ENCODE measurements around the gene CNRIP1.
"Not testable (repeated sequence)": the region's sequence is repeated elsewhere in the genome, so short reads cannot be mapped to it uniquely, and the experiment has no call there.

The CNRIP1 gene

DNA sequence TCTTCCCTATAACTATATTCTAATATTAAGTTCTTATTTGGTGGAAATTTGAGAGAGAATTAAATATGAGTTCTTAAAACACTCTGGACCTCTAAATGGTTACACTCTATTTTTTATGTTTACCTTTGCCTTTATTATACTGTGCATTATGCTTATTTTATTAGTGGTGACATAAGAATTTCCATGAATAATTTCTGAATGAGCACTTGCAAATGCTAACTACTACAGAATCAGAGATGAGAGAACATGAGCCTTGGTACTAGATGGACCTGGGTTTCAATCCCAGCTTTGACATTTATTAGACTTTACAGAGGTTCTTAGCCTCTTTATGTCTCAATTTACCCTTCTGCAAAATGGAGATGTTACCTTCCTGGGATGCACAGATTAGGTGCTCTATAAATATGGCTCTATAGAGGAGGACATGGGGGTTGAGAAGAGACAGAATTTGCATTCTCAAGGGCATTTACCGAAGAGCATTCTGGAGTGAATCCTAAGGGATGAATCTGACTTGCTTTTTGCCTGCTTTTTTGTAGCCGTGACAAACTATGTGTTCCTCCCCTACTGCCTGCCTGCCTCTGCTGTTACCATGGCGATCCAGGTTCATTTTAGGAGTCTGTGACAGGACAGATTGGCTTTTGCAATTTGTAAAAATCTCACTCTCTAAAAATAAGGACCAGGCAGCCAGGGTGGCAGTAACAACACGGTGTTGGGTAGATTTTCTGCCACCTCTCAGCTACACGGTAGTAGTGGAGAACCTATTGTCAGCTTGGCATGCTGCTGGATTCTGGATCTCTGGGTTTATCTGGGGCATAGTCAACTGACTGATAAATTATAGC lies 20.7 kb upstream of the CNRIP1 start:
- no peak for DNase-seq

- no peak for DNase-seq
These were observed 16.4 kb upstream of the CNRIP1 start for GRCh38 chr2:68336192-68336591.

DNA sequence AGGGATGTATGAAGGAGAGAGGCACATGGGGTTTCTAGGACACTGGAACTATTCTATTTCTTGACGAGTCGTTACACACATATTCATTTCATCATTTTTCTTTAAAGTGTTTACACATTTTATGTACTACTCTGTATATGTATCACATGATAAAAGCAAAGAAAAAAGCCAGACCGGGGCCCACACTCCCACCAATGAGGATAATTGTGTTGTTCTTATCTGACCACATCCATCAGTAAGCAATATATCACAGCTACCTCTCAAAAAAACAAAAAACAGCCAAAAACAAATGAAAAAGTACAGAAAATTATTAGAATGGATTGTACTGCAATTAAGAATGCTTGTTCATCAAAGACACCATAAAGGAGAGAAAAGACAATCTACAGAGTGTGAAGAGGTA lies 14.2 kb upstream of the CNRIP1 start:
- DNase-seq, result no peak

DNA sequence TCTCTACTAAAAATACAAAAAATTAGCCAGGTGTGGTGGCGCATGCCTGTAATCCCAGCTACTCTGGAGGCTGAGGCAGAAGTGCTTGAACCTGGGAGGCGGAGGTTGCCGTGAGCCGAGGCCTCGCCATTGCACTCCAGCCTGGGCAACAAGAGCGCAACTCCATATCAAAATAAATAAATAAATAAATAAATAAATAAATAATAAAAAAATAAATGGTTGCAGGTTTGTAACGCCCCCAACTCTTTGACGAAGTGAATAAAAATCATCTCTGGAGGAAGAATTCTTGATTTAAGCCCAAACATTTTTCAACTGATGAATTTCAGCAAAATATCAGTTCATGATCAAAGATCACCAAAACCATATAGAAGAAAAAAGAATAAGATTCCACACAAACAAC lies 13.3 kb upstream of the CNRIP1 start:
- DNase-seq, result no peak

- DNase-seq, result no peak
These were observed 10.9 kb upstream of the CNRIP1 start for GRCh38 chr2:68330691-68331090.

DNA sequence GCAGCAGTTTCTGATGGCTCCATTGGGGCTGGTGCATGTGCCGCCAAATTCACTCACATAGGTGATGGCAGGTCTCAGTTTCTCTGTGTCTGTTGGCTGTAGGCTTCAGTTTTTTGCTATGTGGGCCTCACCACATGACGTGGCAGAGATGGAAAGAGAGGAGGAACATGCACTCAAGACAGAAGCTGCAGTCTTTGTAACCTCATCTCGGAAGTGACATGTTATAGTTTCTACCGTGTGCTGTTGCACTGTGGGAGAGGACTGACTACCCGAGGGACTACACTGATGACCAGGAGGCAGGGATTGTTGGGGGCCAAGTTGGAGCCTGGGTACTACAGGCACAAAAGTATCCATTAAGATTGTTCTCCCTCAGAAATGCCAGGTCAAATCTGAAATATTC lies 9.2 kb upstream of the CNRIP1 start:
- DNase-seq, result no peak

DNA sequence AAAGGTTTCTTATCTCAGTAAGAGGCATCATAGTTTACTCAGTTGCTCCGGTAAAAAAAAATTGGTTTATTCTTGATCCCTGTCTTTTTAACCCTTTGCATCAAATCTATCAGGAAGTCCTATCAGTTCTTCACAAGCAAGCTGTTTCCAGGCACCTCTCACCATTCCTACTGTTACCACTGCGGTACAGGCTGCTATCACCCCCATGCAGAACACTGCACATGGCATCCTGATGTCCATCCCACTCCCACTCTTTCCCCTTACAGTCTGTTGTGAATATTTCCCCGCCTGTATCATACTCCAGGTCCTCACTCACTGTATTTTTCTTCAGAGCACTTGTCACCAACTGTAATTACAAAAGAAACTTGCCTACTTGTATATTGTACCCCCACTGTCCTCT lies 5.3 kb upstream of the CNRIP1 start:
- DNase-seq, result no peak

GRCh38 chr2:68320118-68320641 lies 431 bp upstream of the CNRIP1 start:
- DNase-seq, result no peak

GRCh38 chr2:68318914-68319397 lies 793 bp downstream of the CNRIP1 start:
- DNase-seq, result no peak

- no peak for DNase-seq
These were observed 1.5 kb downstream of the CNRIP1 start for GRCh38 chr2:68317971-68318913.

DNA sequence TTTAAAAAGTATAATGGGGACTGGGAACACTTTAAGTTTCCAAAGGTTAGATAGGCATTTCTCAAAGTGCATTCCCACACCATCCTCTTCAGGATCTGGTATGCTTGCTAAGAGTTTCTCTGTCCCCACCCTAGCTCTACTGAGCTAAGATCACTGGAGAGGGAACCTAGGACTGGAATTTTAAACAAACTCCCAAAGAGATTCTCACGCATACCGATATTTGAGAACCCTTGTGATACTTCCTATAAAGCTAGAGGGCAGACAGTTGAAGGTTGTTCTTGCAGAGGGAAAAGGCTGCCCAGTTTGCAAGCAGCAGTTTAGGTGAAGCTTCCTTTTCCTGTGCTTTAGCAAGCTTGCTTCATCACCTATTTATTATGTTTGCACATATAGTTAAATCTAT lies 3.6 kb downstream of the CNRIP1 start:
- no peak for DNase-seq

DNA sequence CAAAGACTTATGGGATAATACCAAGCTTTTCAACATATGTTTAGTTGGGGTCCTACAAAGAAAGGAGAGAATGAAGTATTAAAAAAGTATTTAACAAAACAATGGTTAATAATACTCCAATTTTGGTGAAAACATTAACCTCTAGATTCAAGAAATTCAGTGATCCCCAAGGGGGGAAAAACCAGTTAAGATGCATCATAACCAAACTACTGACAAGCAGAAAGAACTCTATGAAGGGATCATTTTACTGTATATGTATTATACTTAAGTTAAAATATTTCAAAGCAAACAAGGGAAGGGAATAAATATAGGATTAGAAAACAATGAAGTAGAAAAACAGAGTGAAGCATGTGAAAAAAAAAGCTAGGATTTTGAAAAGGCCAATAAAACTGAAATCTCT lies 8.7 kb downstream of the CNRIP1 start:
- DNase-seq, result no peak

- DNase-seq, result no peak
These were observed 10.3 kb downstream of the CNRIP1 start for GRCh38 chr2:68309426-68309825.

GRCh38 chr2:68303902-68304272 lies 15.9 kb downstream of the CNRIP1 start:
- not testable (repeated sequence) for DNase-seq

GRCh38 chr2:68303033-68303901 lies 16.5 kb downstream of the CNRIP1 start:
- DNase-seq, result no peak

GRCh38 chr2:68302281-68302875 lies 17.4 kb downstream of the CNRIP1 start:
- no peak for DNase-seq

DNA sequence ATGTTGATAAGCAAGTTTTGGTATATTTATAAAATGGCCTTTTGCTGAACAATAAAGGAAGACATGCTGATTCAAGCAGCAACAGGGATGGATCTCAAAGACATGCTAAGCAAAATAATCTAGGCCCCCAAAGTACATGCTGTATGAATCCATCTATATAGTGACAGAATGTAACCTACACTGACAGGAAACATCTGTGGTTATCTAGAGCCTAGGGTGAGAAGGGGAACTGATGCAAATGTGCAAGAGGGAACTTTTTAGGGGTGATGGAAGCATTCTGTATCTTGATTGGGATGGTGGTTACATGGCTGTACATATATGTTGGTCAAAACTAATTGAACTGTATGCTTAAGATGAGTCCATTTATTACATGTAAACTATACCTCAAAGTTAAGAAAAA lies 24.2 kb downstream of the CNRIP1 start:
- DNase-seq, result no peak

- DNase-seq, result no peak
These were observed 24.8 kb downstream of the CNRIP1 start for GRCh38 chr2:68294913-68295312.

- DNase-seq, result no peak
These were observed 25.6 kb downstream of the CNRIP1 start for GRCh38 chr2:68294187-68294586.

GRCh38 chr2:68293755-68294154 lies 26.0 kb downstream of the CNRIP1 start:
- DNase-seq, result no peak

DNA sequence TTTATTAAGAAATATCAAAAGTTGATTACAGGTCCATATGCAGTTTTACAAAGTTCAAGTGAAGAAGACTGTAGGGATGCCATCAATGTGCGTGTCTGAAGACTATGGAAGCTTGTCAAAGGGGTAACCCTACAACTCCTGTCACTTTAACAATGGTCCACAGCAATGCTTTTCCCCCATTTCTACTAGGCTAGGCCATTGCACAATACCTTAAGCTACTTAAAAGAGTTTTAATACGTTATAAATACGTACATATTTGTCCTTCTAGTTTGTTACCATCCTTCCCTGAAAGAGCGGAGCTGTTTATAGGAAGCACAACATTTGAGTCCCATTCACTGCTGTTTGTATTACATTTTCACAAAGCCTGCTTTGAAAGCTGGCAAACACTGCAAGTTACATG lies 26.7 kb downstream of the CNRIP1 start:
- DNase-seq, result no peak

DNA sequence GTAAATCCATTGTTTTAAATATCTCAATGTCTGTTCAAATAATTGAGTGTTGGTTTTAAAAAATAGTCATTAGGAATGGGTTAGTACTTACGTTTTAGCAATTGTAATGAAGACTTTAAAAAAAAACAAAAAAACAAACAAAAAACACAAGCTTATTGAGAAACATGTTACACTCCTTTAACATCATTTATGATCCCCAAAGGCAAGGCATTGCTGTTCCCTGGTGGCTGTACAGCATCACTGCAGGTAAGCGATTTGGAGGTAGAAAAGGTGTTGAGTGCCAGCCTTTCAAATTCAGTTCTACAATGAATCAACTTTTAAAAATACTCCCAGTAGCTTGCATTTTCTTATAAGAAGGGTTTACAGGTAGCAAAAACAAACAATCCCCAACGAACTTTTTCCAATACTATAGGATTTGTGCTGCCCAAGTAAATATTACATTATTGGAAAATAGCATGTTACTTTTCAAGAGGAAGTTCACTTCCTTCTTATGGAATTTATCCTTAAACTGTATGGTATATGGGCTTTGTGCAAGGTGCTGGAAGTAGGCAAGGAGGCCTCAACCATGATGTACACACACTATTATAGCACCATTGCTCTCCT lies 27.5 kb downstream of the CNRIP1 start:
- no peak for DNase-seq
